ENCODE measurements around the gene PTPN1. TPM values are rescaled to one million over a fixed set of nuclear protein-coding genes. Genes with fewer than 3 reads are reported as not detected.
A peak's percentile ranks its signal among the peaks of the same experiment; 100 is the strongest.

The PTPN1 gene
- total and polyA plus RNA-seq, 2 of the 13 experiments (the other 11 are each of a cell fraction or from before 2014, with no cell fraction given): 17.7 to 37.2 TPM

DNA sequence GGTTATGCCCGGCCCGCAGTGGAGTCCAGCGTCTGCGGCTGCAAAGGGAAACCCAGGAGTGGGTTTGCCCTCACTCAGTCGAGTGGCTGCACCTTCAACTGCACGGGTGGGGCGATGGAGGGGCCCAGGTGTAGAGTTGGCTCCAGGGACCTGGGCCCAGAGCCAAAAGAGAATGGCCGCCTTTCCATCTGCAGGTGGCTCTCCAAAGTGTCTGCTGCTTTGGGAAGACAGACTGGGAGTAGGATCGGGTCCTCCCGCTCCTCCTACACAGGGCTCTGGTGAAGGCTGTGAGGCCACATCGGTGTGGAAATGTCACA is 80.1 kb downstream of the PTPN1 start:
- WGBS (ENCODE audit: low lambda C conversion rate): 94% methylated on average over 11 of the region's 11 CpGs

More for the DNA sequence above, 80.1 kb downstream of the PTPN1 start:
- in situ Hi-C loops (cut with HindIII; ENCODE audit: extremely low pct_ligation_motif_present, low pct_unique_long_range_greater_than_20kb): no loop called here
- Histone ChIP-seq H3K36me3 (replicated peaks in 1 of 2; ENCODE audit: control insufficient read depth in 1 of 2, insufficient read depth in 2 of 2, low read length in 2 of 2) (peaks cover 3 to 7% of the 10 kb centered on the region in 2 experiments; a peak in 3 of 5 replicates), H4K20me1 (ENCODE audit: insufficient read depth, low read length) (no peaks in the 10 kb centered on the region), H3K27ac (ENCODE audit: extremely low read length, insufficient read depth, low read length) (no peak overlapping the region), H3K4me2 (ENCODE audit: low read depth, low read length) (no peak overlapping the region), H3K9ac (ENCODE audit: insufficient read depth, low read depth, low read length) (no peak overlapping the region), H3K4me1 (ENCODE audit: insufficient read depth, low read length) (peaks cover 8% of the 10 kb centered on the region; the same call in 1 of the 2 replicates), H3K4me3 (replicated peaks in 1 of 3; ENCODE audit: insufficient read depth in 1 of 3, low read depth in 2 of 3, low read length in 3 of 3) (no peak overlapping the region), H3K27me3 (ENCODE audit: control insufficient read depth in 1 of 2, insufficient read depth in 2 of 2, low read length in 2 of 2) (peaks cover 0 to 10% of the 10 kb centered on the region in 2 experiments; a peak in 3 of 5 replicates), H3K9me3 (ENCODE audit: low read length) (no peaks in the 10 kb centered on the region), H2AFZ (ENCODE audit: low read length) (no peak overlapping the region), H3K79me2 (ENCODE audit: insufficient read depth, low read length) (no peaks in the 10 kb centered on the region)
- BruUV-seq (replicated peaks): no TSS peak
- TF ChIP-seq MEIS2 (CRISPR knock-in tag; IDR thresholded peaks at IDR 0.05) (no peak), ZEB1 (IDR thresholded peaks at IDR 0.05; ENCODE audit: insufficient replicate concordance, low read depth) (no peak), ERF (CRISPR knock-in tag; IDR thresholded peaks at IDR 0.05) (no peak), AGO2 (optimal IDR thresholded peaks at IDR 0.05; ENCODE audit: low read depth, low read length) (peak; percentile 73), ZUFSP (CRISPR knock-in tag; IDR thresholded peaks at IDR 0.05; ENCODE audit: borderline replicate concordance) (no peak), KLF6 (CRISPR knock-in tag; IDR thresholded peaks at IDR 0.05) (no peak), SRY (CRISPR knock-in tag; IDR thresholded peaks at IDR 0.05) (peak; percentile 40; the same call in 1 of the 2 replicates), ZNF296 (CRISPR knock-in tag; conservative IDR thresholded peaks at IDR 0.05) (no peak), WIZ (CRISPR knock-in tag; IDR thresholded peaks at IDR 0.05) (no peak), NFIB (CRISPR knock-in tag; IDR thresholded peaks at IDR 0.05; ENCODE audit: borderline replicate concordance) (0 out of 2 replicates have a peak, but pooled peaks have one; percentile 68), ZFP36 (IDR thresholded peaks at IDR 0.05; ENCODE audit: borderline replicate concordance, low read depth, low read length, partially characterized antibody) (no peak)
- intact Hi-C loops (cut with micrococcal nuclease; ENCODE audit: unreplicated experiment): no loop called here
- DNase-seq (ENCODE audit: low spot score) (no peak), ATAC-seq (no peak), FAIRE-seq (no peak)
- ChIA-PET POLR2A (no interaction called here), CTCF (ENCODE audit: low intra/inter-chr PET ratio, low total read pairs) (no interaction called here)
